ENCODE data around the gene FLRT2. TPM values are rescaled to one million over a fixed set of nuclear protein-coding genes. Genes with fewer than 3 reads are reported as not detected.

The FLRT2 gene
- total RNA-seq, 1 donor, result 14.7 TPM

- H3K4me3 ChIP-seq (ENCODE audit: low read depth, low read length), result no peak overlapping the region
- TF ChIP-seq CTCF (IDR thresholded peaks at IDR 0.05; ENCODE audit: insufficient read depth, low read depth, low read length), result no peak
- DNase-seq (ENCODE audit: low read depth), result no peak
These were observed 48.4 kb downstream of the FLRT2 start for GRCh38 chr14:85578357-85578756.

GRCh38 chr14:85578930-85579329 is 49.0 kb downstream of the FLRT2 start:
- no peak overlapping the region for H3K4me3 ChIP-seq (ENCODE audit: low read depth, low read length)
- TF ChIP-seq CTCF (IDR thresholded peaks at IDR 0.05; ENCODE audit: insufficient read depth, low read depth, low read length), result no peak
- no peak for DNase-seq (ENCODE audit: low read depth)

GRCh38 chr14:85579942-85580341 is 50.0 kb downstream of the FLRT2 start:
- no peak for TF ChIP-seq CTCF (IDR thresholded peaks at IDR 0.05; ENCODE audit: insufficient read depth, low read depth, low read length)
- H3K4me3 ChIP-seq (ENCODE audit: low read depth, low read length), result no peak overlapping the region
- DNase-seq (ENCODE audit: low read depth), result no peak

- TF ChIP-seq CTCF (IDR thresholded peaks at IDR 0.05; ENCODE audit: insufficient read depth, low read depth, low read length), result no peak
- H3K4me3 ChIP-seq (ENCODE audit: low read depth, low read length), result no peak overlapping the region
- DNase-seq (ENCODE audit: low read depth), result peak; percentile 59
These were observed 50.7 kb downstream of the FLRT2 start for GRCh38 chr14:85580536-85581140.

GRCh38 chr14:85581691-85582090 is 51.7 kb downstream of the FLRT2 start:
- no peak overlapping the region for H3K4me3 ChIP-seq (ENCODE audit: low read depth, low read length)
- no peak for TF ChIP-seq CTCF (IDR thresholded peaks at IDR 0.05; ENCODE audit: insufficient read depth, low read depth, low read length)
- no peak for DNase-seq (ENCODE audit: low read depth)

- H3K4me3 ChIP-seq (ENCODE audit: low read depth, low read length), result no peak overlapping the region
- no peak for TF ChIP-seq CTCF (IDR thresholded peaks at IDR 0.05; ENCODE audit: insufficient read depth, low read depth, low read length)
- no peak for DNase-seq (ENCODE audit: low read depth)
These were observed 53.4 kb downstream of the FLRT2 start for GRCh38 chr14:85583380-85583779.

- H3K4me3 ChIP-seq (ENCODE audit: low read depth, low read length), result no peak overlapping the region
- TF ChIP-seq CTCF (IDR thresholded peaks at IDR 0.05; ENCODE audit: insufficient read depth, low read depth, low read length), result no peak
- no peak for DNase-seq (ENCODE audit: low read depth)
These were observed 54.5 kb downstream of the FLRT2 start for GRCh38 chr14:85584481-85584880.

All from fibroblast of villous mesenchyme (primary cell).